ENCODE measurements around the gene EYS. TPM values are rescaled to one million over a fixed set of nuclear protein-coding genes. Genes with fewer than 3 reads are reported as not detected.

Gene EYS
- polyA plus RNA-seq, 1 experiment = not detected

- Histone ChIP-seq H3K9me3 (ENCODE audit: control insufficient read depth, insufficient read depth, low read length) (no peaks in the 10 kb centered on the region), H3K27ac (ENCODE audit: low read depth, low read length) (no peak overlapping the region), H3K4me3 (ENCODE audit: low read depth, low read length) (no peak overlapping the region), H3K27me3 (ENCODE audit: control insufficient read depth, insufficient read depth, low read length) (no peaks in the 10 kb centered on the region)
- POLR2A ChIA-PET = no interaction called here
- CTCF ChIA-PET = no interaction called here
- no peak for DNase-seq (ENCODE audit: low read depth, low spot score)
- no peak for TF ChIP-seq CTCF (IDR thresholded peaks at IDR 0.05; ENCODE audit: low read depth, low read length)
Measured at GRCh38 chr6:65719101-65719500, 12.1 kb upstream of the EYS start.

DNA sequence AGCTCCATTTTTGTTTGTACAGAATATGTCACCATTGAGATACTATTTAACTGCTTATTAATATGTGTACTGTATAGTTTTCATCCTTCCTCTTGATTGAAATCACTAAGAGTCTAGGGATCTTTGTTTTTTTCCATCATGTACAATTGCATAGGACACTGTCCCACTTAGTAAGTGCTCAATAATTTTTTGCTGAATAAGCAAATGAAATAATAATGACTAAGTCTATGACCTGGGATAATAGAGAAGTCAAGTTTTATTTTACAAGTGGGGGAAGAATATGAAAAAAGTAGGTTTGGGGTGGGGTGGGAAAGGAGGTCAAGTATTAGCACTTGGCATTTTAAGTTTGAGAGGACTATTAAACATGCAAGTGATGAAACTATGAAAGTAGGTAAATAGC, 4.5 kb upstream of the EYS start:
- H3K9me3 ChIP-seq (ENCODE audit: control insufficient read depth, insufficient read depth, low read length) = no peaks in the 10 kb centered on the region
- ChIA-PET CTCF (no interaction called here), POLR2A (no interaction called here)
- no peak overlapping the region for H3K4me3 ChIP-seq (ENCODE audit: low read depth, low read length)
- DNase-seq (ENCODE audit: low read depth, low spot score) = no peak
- no peaks in the 10 kb centered on the region for H3K27me3 ChIP-seq (ENCODE audit: control insufficient read depth, insufficient read depth, low read length)
- no peak for TF ChIP-seq CTCF (IDR thresholded peaks at IDR 0.05; ENCODE audit: low read depth, low read length)
- H3K27ac ChIP-seq (ENCODE audit: low read depth, low read length) = no peak overlapping the region

DNA sequence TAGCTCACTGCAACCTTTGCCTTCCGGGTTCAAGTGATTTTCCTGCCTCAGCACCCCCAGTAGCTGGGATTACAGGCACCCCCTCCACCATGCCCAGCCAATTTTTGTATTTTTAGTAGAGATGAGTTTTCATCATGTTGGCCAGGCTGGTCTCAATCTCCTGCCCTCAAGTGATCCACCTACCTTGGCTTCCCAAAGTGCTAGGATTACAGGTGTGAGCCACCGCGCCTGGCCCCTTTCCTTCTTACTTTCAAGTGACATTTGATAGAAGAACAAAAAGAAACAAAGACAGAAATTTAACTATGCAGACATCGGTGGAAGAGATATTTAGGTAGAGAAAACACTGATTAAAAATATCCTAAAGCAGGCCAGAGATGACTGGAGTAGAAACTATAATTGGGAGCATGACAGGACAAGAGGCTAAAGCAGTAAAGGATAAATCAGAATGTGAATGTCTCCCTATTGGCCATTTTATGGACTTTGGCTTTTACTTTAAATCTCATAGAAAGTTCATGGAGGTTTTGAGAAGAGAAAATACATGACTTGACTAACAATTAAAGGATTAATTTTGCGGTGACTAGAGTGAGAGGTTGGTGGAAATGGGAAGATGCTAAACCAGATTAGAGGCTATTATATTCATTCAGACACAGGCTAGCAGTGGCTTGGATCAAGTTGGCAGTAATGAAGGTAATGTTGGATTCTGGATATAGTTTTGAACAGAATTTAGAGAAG, 2.2 kb upstream of the EYS start:
- H3K4me3 ChIP-seq (ENCODE audit: low read depth, low read length) = no peak overlapping the region
- no peaks in the 10 kb centered on the region for H3K9me3 ChIP-seq (ENCODE audit: control insufficient read depth, insufficient read depth, low read length)
- no peak overlapping the region for H3K27ac ChIP-seq (ENCODE audit: low read depth, low read length)
- no peak for TF ChIP-seq CTCF (IDR thresholded peaks at IDR 0.05; ENCODE audit: low read depth, low read length)
- ChIA-PET POLR2A (no interaction called here), CTCF (no interaction called here)
- DNase-seq (ENCODE audit: low read depth, low spot score) = no peak
- H3K27me3 ChIP-seq (ENCODE audit: control insufficient read depth, insufficient read depth, low read length) = no peaks in the 10 kb centered on the region

GRCh38 chr6:65708162-65708561, 1.1 kb upstream of the EYS start:
- POLR2A ChIA-PET = no interaction called here
- CTCF ChIA-PET = no interaction called here
- H3K27ac ChIP-seq (ENCODE audit: low read depth, low read length) = no peak overlapping the region
- H3K27me3 ChIP-seq (ENCODE audit: control insufficient read depth, insufficient read depth, low read length) = no peaks in the 10 kb centered on the region
- TF ChIP-seq CTCF (IDR thresholded peaks at IDR 0.05; ENCODE audit: low read depth, low read length) = no peak
- DNase-seq (ENCODE audit: low read depth, low spot score) = no peak
- H3K4me3 ChIP-seq (ENCODE audit: low read depth, low read length) = no peak overlapping the region
- no peaks in the 10 kb centered on the region for H3K9me3 ChIP-seq (ENCODE audit: control insufficient read depth, insufficient read depth, low read length)

- Histone ChIP-seq H3K27me3 (ENCODE audit: control insufficient read depth, insufficient read depth, low read length) (no peaks in the 10 kb centered on the region), H3K4me3 (ENCODE audit: low read depth, low read length) (no peak overlapping the region), H3K27ac (ENCODE audit: low read depth, low read length) (no peak overlapping the region), H3K9me3 (ENCODE audit: control insufficient read depth, insufficient read depth, low read length) (no peaks in the 10 kb centered on the region)
- CTCF ChIA-PET = no interaction called here
- no peak for DNase-seq (ENCODE audit: low read depth, low spot score)
- POLR2A ChIA-PET = no interaction called here
- TF ChIP-seq CTCF (IDR thresholded peaks at IDR 0.05; ENCODE audit: low read depth, low read length) = no peak
Measured at GRCh38 chr6:65706436-65706835, 590 bp downstream of the EYS start.

Data from AG04450 (cell line).